CD4-positive, CD25-positive, alpha-beta regulatory T cell (primary cell): Measurements from ENCODE around the gene OTULIN. TPM values are rescaled to one million over a fixed set of nuclear protein-coding genes. Genes with fewer than 3 reads are reported as not detected.

Experiments
- ATAC-seq, 2 donors: fragments of 150-1000 bp; cut with Tn5 transposase; one replicate each; pipeline ENCODE4 v1.10.0; 2021; ENCODE audit warnings: low read depth in 2 of 2, moderate number of reproducible peaks in 2 of 2, moderate library complexity in 1 of 2
- DNase-seq, 3 donors: peaks; one replicate each; pipeline versions ENCODE4 v3.0.0 to v3.0.0-alpha.2; 2012 to 2022; ENCODE audit warnings: mixed read lengths in 1 of 3
- H3K27ac ChIP-seq: one replicate; pipeline ENCODE4 v1.7.0; 2013; ENCODE audit warnings: mild to moderate bottlenecking, low read length; ENCODE audit not compliant: insufficient read depth, poor library complexity, severe bottlenecking
- H3K27me3 ChIP-seq: one replicate; pipeline ENCODE4 v1.7.0; 2013; ENCODE audit warnings: low read length; ENCODE audit not compliant: control insufficient read depth, insufficient read depth
- H3K36me3 ChIP-seq: one replicate; pipeline ENCODE4 v1.7.0; 2013; ENCODE audit warnings: mild to moderate bottlenecking, low read length, moderate library complexity; ENCODE audit not compliant: control insufficient read depth, insufficient read depth
- H3K4me1 ChIP-seq: 2 replicates; pipeline ENCODE4 v1.7.0; 2013; ENCODE audit warnings: mild to moderate bottlenecking, low read length; ENCODE audit not compliant: insufficient read depth, control insufficient read depth, poor library complexity, severe bottlenecking
- H3K4me3 ChIP-seq: one replicate; pipeline ENCODE4 v1.7.0; 2013; ENCODE audit warnings: low read depth, mild to moderate bottlenecking, low read length, moderate library complexity
- H3K9me3 ChIP-seq, 2 experiments: 1 replicate in 1 of 2; 2 replicates in 1 of 2; pipeline ENCODE4 v1.7.0; 2013; ENCODE audit warnings: low read length in 2 of 2, mild to moderate bottlenecking in 1 of 2, moderate library complexity in 1 of 2; ENCODE audit not compliant: control insufficient read depth in 2 of 2
- H3K27ac Mint-ChIP-seq, 3 donors: one replicate each; pipeline ENCODE4 v1.8.0; 2020 to 2022; ENCODE audit warnings: mild to moderate bottlenecking in 3 of 3, mixed read lengths in 3 of 3, moderate library complexity in 2 of 3
- H3K27me3 Mint-ChIP-seq: one replicate; pipeline ENCODE4 v1.8.0; 2022; ENCODE audit warnings: mild to moderate bottlenecking, mixed read lengths
- H3K36me3 Mint-ChIP-seq: one replicate; pipeline ENCODE4 v1.8.0; 2020; ENCODE audit warnings: mixed read lengths
- H3K4me1 Mint-ChIP-seq, 4 donors: one replicate each; pipeline ENCODE4 v1.8.0; 2020 to 2022; ENCODE audit warnings: mixed read lengths in 4 of 4, mild to moderate bottlenecking in 1 of 4
- H3K4me3 Mint-ChIP-seq, 4 donors: one replicate each; pipeline ENCODE4 v1.8.0; 2020 to 2022; ENCODE audit warnings: mild to moderate bottlenecking in 4 of 4, mixed read lengths in 4 of 4, moderate library complexity in 3 of 4
- H3K9me3 Mint-ChIP-seq, 7 donors: one replicate each; pipeline ENCODE4 v1.8.0; 2020 to 2022; ENCODE audit warnings: mixed read lengths in 7 of 7, mild to moderate bottlenecking in 3 of 7, moderate library complexity in 2 of 7
- polyA plus RNA-seq, 4 donors: library from polyadenylated mRNA; unstranded; fragments of 300-500 nt; fragmentation: Illumina TruSeq; gene quantifications; one replicate each; pipeline ENCODE4 v1.2.3, GENCODE V29; 2021
- total RNA-seq: library from RNA; stranded (reverse); gene quantifications from one replicate; pipeline ENCODE4 v1.2.3, GENCODE V29; 2022

The OTULIN gene
- total and polyA plus RNA-seq, 5 donors from 2014 or later = 22.8 to 109 (median 27.0) TPM

DNA sequence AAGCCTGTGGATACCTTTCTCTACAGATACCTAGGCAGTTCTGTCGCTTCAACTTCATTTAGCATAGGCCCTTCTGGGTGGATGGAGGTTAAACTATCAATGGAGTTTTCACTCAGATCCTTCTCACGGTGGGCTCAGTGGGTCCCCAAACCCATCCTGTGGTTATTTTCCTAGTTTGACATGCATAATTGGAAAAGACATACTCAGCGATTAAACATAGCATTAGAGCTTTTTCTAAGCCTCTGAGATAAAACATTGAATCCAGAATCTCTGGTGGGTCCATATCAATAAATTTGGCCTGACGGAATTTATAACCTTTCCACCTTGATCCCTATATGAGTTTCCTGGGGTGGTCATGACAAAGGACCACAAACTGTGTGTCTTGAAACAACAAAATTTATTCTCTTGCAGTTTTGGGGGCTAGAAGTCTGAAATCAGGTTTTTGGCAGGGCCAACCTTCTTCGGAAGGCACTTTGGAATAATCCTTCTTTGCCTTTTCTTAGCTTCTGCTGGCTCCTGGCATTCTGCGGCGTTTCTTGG, 1.7 kb upstream of the OTULIN start:
- peaks cover 3% of the 10 kb centered on the region for H3K36me3 Mint-ChIP-seq
- H3K9me3 ChIP-seq = no peaks in the 10 kb centered on the region
- no peaks in the 10 kb centered on the region for H3K9me3 Mint-ChIP-seq
- ATAC-seq = no peak
- DNase-seq = no peak
- no peaks in the 10 kb centered on the region for H3K27me3 ChIP-seq
- H3K4me1 ChIP-seq = peaks cover 52% of the 10 kb centered on the region
- H3K4me3 ChIP-seq = peak overlapping the region; percentile 94
- peaks cover 3% of the 10 kb centered on the region for H3K36me3 ChIP-seq
- no peaks in the 10 kb centered on the region for H3K27me3 Mint-ChIP-seq
- H3K4me3 Mint-ChIP-seq = peak overlapping the region; percentile 95 to 98 (median 96)
- peaks cover 16 to 74% (median 50%) of the 10 kb centered on the region in 4 donors for H3K4me1 Mint-ChIP-seq
- no peak overlapping the region for H3K27ac ChIP-seq
- peak overlapping the region; percentile 68 to 98 (median 91) for H3K27ac Mint-ChIP-seq

DNA sequence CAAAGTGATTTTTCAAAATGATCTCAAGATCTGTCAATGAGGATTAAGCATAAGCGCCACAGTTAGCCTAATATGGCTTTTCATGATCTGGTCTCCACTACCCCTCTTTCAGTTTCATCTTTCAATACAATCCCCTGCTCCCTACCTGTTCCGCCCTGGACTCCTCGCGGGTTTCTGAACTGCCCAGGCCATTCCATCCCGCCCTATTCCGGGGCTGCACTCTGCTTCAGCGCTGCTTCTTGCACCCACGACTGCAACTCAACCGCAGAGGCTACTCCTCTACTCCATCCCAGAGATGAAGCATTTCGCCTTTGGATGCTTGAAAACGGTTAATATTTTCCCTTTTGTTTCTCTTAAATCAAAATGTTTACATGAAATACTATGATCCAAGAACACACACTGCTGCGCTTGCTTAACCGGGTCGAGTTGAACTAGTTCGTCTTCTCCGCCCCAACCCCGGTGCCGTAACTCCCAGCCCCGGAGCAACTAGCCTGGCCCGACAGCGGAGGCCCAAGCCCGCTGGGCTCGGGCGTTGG, 716 bp upstream of the OTULIN start:
- Histone ChIP-seq H3K27me3 (no peaks in the 10 kb centered on the region), H3K36me3 (peaks cover 3% of the 10 kb centered on the region), H3K9me3 (no peaks in the 10 kb centered on the region), H3K27ac (peak overlapping the region; percentile 87), H3K4me3 (peak overlapping the region; percentile 94), H3K4me1 (peaks cover 61% of the 10 kb centered on the region)
- H3K4me3 Mint-ChIP-seq = peak overlapping the region; percentile 95 to 98 (median 96)
- DNase-seq (peak in 1 of 3 donors; percentile 53), ATAC-seq (no peak)
- H3K27me3 Mint-ChIP-seq = no peaks in the 10 kb centered on the region
- H3K27ac Mint-ChIP-seq = peak overlapping the region; percentile 91 to 98 (median 97)
- no peaks in the 10 kb centered on the region for H3K9me3 Mint-ChIP-seq
- H3K36me3 Mint-ChIP-seq = peaks cover 4% of the 10 kb centered on the region
- H3K4me1 Mint-ChIP-seq = peaks cover 20 to 84% (median 58%) of the 10 kb centered on the region in 4 donors

DNA sequence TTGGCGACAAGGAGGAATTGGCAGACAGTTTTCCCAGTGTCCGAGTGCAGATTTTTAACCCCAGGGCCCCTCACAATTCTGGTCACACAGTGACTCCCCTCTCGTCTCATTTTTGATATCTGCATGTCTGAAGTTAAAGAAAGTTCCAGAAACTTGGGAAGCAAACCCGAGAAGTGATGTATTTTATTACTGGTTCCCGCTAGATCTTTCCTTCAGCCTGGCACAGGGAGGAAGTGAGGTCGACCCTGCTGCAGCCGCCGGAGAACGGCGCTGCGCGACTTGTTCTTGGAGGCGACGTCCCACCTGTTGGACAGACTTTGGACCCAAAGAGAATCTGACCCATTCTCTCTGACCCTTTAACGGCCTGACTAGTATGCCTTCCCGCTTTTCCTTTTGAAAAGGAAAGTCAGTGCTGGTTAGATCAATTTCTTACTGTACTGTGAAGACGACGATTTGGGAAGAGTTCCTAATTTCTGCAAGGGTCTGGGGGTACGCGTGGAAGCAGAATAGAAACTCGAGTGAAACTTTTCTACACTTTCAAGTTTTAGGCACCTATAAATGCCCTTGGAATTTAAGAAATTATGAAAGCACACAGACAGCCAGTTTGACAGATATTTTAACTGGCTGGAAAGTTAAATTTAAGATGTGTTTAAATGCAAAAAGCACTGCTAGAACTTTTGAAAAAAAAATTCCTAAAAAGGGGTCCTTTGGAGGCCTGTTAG, 744 bp downstream of the OTULIN start:
- no peaks in the 10 kb centered on the region for H3K9me3 Mint-ChIP-seq
- no peaks in the 10 kb centered on the region for H3K27me3 Mint-ChIP-seq
- H3K27me3 ChIP-seq = no peaks in the 10 kb centered on the region
- peaks cover 4% of the 10 kb centered on the region for H3K36me3 Mint-ChIP-seq
- H3K4me3 ChIP-seq = peak overlapping the region; percentile 94
- peaks cover 69% of the 10 kb centered on the region for H3K4me1 ChIP-seq
- DNase-seq (peak in 2 of 3 donors; percentile 21 to 42), ATAC-seq (no peak)
- H3K9me3 ChIP-seq = no peaks in the 10 kb centered on the region
- peak overlapping the region; percentile 91 to 97 (median 96) for H3K27ac Mint-ChIP-seq
- H3K4me1 Mint-ChIP-seq = peaks cover 20 to 88% (median 60%) of the 10 kb centered on the region in 4 donors
- H3K27ac ChIP-seq = peak overlapping the region; percentile 87
- H3K4me3 Mint-ChIP-seq = peak overlapping the region; percentile 89 to 96 (median 91)
- peaks cover 3% of the 10 kb centered on the region for H3K36me3 ChIP-seq

DNA sequence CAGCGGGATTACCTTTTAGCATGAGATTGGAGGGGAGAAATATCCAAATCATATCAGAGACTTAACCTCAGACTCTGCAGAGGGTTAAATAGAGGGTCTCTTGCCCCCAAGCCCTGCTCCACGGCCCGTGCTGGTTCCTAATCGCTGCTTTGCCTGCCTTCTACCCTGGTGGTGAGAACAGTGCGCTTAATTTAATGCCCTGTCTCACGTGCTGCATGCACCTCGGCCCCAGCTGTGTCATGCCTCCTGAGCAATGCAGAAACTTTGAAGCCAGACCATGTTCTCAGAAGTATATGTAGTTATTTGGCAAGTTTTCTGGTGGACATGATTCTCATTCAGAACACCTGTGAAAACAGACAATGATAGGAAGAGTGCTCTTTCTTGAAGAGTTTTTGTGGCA, 1.4 kb downstream of the OTULIN start:
- no peaks in the 10 kb centered on the region for H3K27me3 Mint-ChIP-seq

DNA sequence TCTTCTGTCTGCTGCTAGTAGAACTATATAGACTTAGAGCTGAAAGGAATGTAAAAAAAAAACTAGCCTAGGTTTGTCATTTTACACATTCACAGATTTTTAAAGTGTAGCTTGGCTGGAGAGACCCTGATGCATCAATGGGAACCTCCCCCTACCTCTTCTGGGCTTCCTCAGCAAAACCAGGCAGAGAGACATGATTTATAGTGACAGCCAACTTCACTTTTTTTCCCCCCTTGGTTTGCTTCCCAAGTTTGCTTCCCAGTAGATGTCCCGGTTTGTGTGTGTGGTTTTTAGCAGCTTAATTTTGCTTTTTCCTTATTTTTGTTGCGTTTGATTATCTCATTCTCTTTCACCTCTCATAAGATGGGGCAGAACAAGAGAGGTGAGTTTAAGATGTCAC, 1.8 kb downstream of the OTULIN start:
- H3K4me3 ChIP-seq = peak overlapping the region; percentile 94
- H3K4me1 Mint-ChIP-seq = peaks cover 27 to 89% (median 59%) of the 10 kb centered on the region in 4 donors
- no peaks in the 10 kb centered on the region for H3K27me3 ChIP-seq

More for the DNA sequence above, 1.4 kb downstream of the OTULIN start:
- Histone ChIP-seq H3K9me3 (no peaks in the 10 kb centered on the region), H3K36me3 (peaks cover 3% of the 10 kb centered on the region), H3K27ac (peak overlapping the region; percentile 87), H3K4me1 (peaks cover 69% of the 10 kb centered on the region), H3K4me3 (peak overlapping the region; percentile 94), H3K27me3 (no peaks in the 10 kb centered on the region)
- ATAC-seq (peak; percentile 67), DNase-seq (peak; percentile 47 to 79 (median 58))
- Mint-ChIP-seq H3K27ac (peak overlapping the region; percentile 50 to 97 (median 91)), H3K4me1 (peaks cover 23 to 89% (median 59%) of the 10 kb centered on the region in 4 donors), H3K9me3 (no peaks in the 10 kb centered on the region), H3K4me3 (peak overlapping the region; percentile 89 to 96 (median 91)), H3K36me3 (peaks cover 4% of the 10 kb centered on the region)

DNA sequence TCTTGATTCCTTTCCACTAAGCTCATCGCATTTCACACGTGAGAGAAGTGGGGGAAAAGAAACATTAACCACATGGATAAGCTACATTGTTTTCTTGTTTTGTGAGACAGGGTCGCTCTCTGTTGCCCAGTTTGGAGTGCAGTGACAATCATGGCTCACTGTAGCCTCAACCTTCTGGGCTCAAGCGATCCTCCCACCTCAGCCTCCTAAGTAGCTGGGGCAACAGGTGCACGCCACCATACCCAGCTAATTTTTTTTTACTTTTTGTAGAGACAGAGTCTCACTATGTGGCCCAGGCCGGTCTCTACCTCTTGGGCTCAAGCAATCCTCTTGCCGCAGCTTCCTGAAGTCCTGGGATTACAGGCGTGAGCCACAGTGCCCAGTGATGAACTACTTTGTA, 2.8 kb downstream of the OTULIN start:
- Mint-ChIP-seq H3K4me3 (peak overlapping the region; percentile 89 to 96 (median 91)), H3K27ac (peak overlapping the region; percentile 91 to 97 (median 93)), H3K9me3 (no peaks in the 10 kb centered on the region), H3K36me3 (peaks cover 4% of the 10 kb centered on the region), H3K27me3 (no peaks in the 10 kb centered on the region), H3K4me1 (peaks cover 31 to 91% (median 67%) of the 10 kb centered on the region in 4 donors)
- no peak for ATAC-seq
- H3K9me3 ChIP-seq = no peaks in the 10 kb centered on the region
- H3K36me3 ChIP-seq = peaks cover 3% of the 10 kb centered on the region
- peak overlapping the region; percentile 94 for H3K4me3 ChIP-seq
- H3K27me3 ChIP-seq = no peaks in the 10 kb centered on the region
- H3K4me1 ChIP-seq = peaks cover 81% of the 10 kb centered on the region
- H3K27ac ChIP-seq = peak overlapping the region; percentile 87
- no peak for DNase-seq

More for the DNA sequence above, 1.8 kb downstream of the OTULIN start:
- Histone ChIP-seq H3K4me1 (peaks cover 72% of the 10 kb centered on the region), H3K27ac (peak overlapping the region; percentile 87), H3K9me3 (no peaks in the 10 kb centered on the region), H3K36me3 (peaks cover 3% of the 10 kb centered on the region)
- DNase-seq = no peak
- ATAC-seq = no peak
- no peaks in the 10 kb centered on the region for H3K9me3 Mint-ChIP-seq
- peaks cover 4% of the 10 kb centered on the region for H3K36me3 Mint-ChIP-seq
- peak overlapping the region; percentile 89 to 96 (median 91) for H3K4me3 Mint-ChIP-seq
- peak overlapping the region; percentile 50 to 97 (median 91) for H3K27ac Mint-ChIP-seq
- no peaks in the 10 kb centered on the region for H3K27me3 Mint-ChIP-seq

DNA sequence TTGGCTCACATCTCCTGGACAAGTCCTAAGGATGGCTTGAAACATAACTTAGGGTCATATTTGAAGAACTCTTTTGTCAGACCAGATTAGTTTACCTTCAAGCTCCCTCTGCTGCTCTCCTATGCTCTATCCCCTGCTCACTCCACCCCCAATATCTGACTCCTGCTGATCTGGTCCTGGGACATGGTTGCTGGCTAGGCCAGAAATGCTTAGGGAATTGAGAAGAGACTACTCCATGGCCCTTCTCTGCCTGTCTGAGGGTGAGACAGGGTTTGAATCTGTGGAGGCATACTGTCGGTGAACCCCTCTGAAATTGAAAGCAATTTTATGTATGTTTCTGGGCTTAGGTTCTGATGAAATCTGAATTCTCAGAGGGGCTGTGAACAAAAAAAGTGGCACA, 3.3 kb downstream of the OTULIN start:
- peak overlapping the region; percentile 94 for H3K4me3 ChIP-seq
- Mint-ChIP-seq H3K36me3 (peaks cover 4% of the 10 kb centered on the region), H3K27me3 (no peaks in the 10 kb centered on the region), H3K4me3 (peak overlapping the region; percentile 89 to 96 (median 91)), H3K9me3 (no peaks in the 10 kb centered on the region), H3K4me1 (peaks cover 34 to 91% (median 68%) of the 10 kb centered on the region in 4 donors), H3K27ac (peak overlapping the region; percentile 88 to 93 (median 91))
- ATAC-seq (no peak), DNase-seq (peak in 1 of 3 donors; percentile 20)
- no peaks in the 10 kb centered on the region for H3K27me3 ChIP-seq
- H3K9me3 ChIP-seq = no peaks in the 10 kb centered on the region
- peaks cover 3% of the 10 kb centered on the region for H3K36me3 ChIP-seq
- peak overlapping the region; percentile 87 for H3K27ac ChIP-seq
- H3K4me1 ChIP-seq = peaks cover 85% of the 10 kb centered on the region
